COR-L47 (cell line): ENCODE measurements around the gene EVA1C.
"Not testable (repeated sequence)": the region's sequence is repeated elsewhere in the genome, so short reads cannot be mapped to it uniquely, and the experiment has no call there.

Experiments used
- DNase-seq: peaks from one replicate; lab custom pipeline; 2025; lab: John Stamatoyannopoulos, UW

Gene EVA1C

GRCh38 chr21:32530809-32531208, 118.3 kb downstream of the EVA1C start:
- DNase-seq, result not testable (repeated sequence)

GRCh38 chr21:32531561-32531960, 119.1 kb downstream of the EVA1C start:
- not testable (repeated sequence) for DNase-seq

GRCh38 chr21:32532636-32533035, 120.1 kb downstream of the EVA1C start:
- DNase-seq, result no peak

GRCh38 chr21:32533053-32533452, 120.5 kb downstream of the EVA1C start:
- no peak for DNase-seq

- no peak for DNase-seq
Observed at GRCh38 chr21:32533611-32534010, 121.1 kb downstream of the EVA1C start.

GRCh38 chr21:32534113-32534512, 121.6 kb downstream of the EVA1C start:
- no peak for DNase-seq

- no peak for DNase-seq
Observed at GRCh38 chr21:32535612-32536011, 123.1 kb downstream of the EVA1C start.

GRCh38 chr21:32537569-32537881, 125.0 kb downstream of the EVA1C start:
- DNase-seq, result no peak

GRCh38 chr21:32538147-32538792, 125.8 kb downstream of the EVA1C start:
- DNase-seq, result no peak

GRCh38 chr21:32539378-32539777, 126.9 kb downstream of the EVA1C start:
- DNase-seq, result no peak

- DNase-seq, result not testable (repeated sequence)
Observed at GRCh38 chr21:32543056-32543455, 130.6 kb downstream of the EVA1C start.

- DNase-seq, result no peak
Observed at GRCh38 chr21:32543975-32544374, 131.5 kb downstream of the EVA1C start.

GRCh38 chr21:32544697-32545096, 132.2 kb downstream of the EVA1C start:
- no peak for DNase-seq

- no peak for DNase-seq
Observed at GRCh38 chr21:32545948-32546441, 133.5 kb downstream of the EVA1C start.

GRCh38 chr21:32547018-32547417, 134.5 kb downstream of the EVA1C start:
- no peak for DNase-seq

GRCh38 chr21:32548978-32549377, 136.5 kb downstream of the EVA1C start:
- DNase-seq, result no peak

- no peak for DNase-seq
Observed at GRCh38 chr21:32549440-32549839, 136.9 kb downstream of the EVA1C start.

GRCh38 chr21:32549886-32550285, 137.4 kb downstream of the EVA1C start:
- DNase-seq, result no peak

GRCh38 chr21:32554832-32555638, 142.5 kb downstream of the EVA1C start:
- no peak for DNase-seq

- no peak for DNase-seq
Observed at GRCh38 chr21:32558106-32558505, 145.6 kb downstream of the EVA1C start.

- no peak for DNase-seq
Observed at GRCh38 chr21:32559006-32559610, 146.6 kb downstream of the EVA1C start.

- DNase-seq, result no peak
Observed at GRCh38 chr21:32560896-32561295, 148.4 kb downstream of the EVA1C start.

- DNase-seq, result not testable (repeated sequence)
Observed at GRCh38 chr21:32561476-32561875, 149.0 kb downstream of the EVA1C start.
